HT1080 (cell line): ENCODE results near the gene RFLNA. TPM values are rescaled to one million over a fixed set of nuclear protein-coding genes. Genes with fewer than 3 reads are reported as not detected.

Experiments used
- DNase-seq: peaks from one replicate; pipeline ENCODE4 v3.0.0-alpha.2; 2015; ENCODE audit warnings: low read depth
- polyA plus RNA-seq, 2 experiments: library from polyadenylated mRNA; depleted of rRNA; stranded (reverse); fragments of >200 nt; gene quantifications; 2 replicates each; pipeline ENCODE4 v1.2.3, GENCODE V29; 2015
- total RNA-seq: library from RNA; depleted of rRNA; stranded (reverse); fragments of >200 nt; shearing (Covaris generic); gene quantifications from 2 replicates; pipeline ENCODE4 v1.2.3, GENCODE V29; 2014; rRNA removed

The RFLNA gene, protein sequence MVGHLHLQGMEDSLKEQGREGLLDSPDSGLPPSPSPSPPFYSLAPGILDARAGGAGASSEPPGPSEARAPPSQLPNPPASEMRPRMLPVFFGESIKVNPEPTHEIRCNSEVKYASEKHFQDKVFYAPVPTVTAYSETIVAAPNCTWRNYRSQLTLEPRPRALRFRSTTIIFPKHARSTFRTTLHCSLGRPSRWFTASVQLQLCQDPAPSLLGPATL
- 0.03 TPM in 1 of 2 replicates, not detected in the other for total RNA-seq
- 0.05 TPM in 1 of 2 replicates, not detected in the other for polyA plus RNA-seq (2015; cell fraction: cytosol; rRNA removed)
- not detected in 2 replicates for polyA plus RNA-seq (2015; cell fraction: nucleus; rRNA removed)

- no peak for DNase-seq
Observed at GRCh38 chr12:124294780-124295341, at the start of gene RFLNA. Gene RFLNA (plus strand): TSS chr12:124295093. CDS start chr12:124295430, 337 bp downstream.

DNA sequence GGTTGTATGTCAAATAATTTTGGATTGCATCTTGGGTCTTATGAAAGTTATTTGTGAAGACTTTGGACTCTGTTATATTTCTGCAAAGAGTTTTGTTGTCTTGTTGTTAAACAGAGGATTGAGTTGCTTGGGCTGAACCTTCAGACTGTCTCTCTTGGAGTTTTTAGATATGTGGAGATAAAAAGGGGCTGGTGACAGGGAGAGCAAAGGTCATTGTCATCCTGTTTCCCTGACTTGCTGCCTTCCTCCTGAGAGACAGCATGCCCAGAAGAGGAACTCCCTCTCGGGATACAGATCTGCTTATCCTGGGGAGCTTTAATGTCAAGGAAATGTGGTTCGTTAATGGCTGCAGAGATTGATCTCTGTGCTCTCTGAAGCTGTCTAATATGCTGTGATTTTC is 47.6 kb upstream of the RFLNA start:
- DNase-seq, result no peak

- no peak for DNase-seq
Observed at GRCh38 chr12:124248941-124249825, 45.7 kb upstream of the RFLNA start.

DNA sequence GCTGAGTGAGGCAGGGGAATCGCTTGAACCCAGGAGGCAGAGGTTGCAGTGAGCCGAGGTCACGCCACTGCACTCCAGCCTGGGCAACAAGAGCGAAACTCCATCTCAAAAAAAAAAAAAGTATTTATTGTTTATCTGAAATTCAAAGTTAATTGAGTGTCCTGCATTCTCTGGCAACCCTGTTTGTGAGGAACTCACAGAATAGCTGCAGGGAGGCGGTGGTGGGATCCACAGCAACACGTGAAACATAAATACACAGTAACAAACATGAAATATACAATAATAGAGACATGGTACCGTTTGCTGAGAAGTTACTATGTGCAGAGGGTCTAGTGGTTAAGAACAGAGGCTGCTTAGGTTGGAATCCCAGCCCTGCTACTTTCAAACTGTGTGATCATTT is 43.7 kb upstream of the RFLNA start:
- no peak for DNase-seq

GRCh38 chr12:124252964-124253363 is 41.9 kb upstream of the RFLNA start:
- DNase-seq, result no peak

DNA sequence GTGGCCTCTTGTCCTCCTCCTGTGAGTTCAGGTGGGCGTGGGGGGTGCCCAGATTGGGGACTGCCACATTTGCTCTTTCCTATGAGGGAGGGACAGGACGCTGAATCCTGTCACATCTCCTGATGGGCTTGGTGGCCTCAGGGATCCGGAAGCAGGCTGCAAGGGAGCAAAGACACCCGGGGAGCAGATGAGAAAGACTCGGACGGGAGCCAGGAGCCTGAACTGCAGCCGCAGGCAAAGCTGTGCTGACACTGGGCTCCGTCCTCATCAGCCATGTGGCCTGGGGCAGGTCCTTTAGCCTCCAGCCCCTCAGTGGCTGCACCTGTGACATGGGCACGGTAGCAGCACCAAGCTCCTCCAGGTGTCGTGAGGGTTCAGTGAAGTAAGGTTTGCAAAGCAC is 40.8 kb upstream of the RFLNA start:
- no peak for DNase-seq

DNA sequence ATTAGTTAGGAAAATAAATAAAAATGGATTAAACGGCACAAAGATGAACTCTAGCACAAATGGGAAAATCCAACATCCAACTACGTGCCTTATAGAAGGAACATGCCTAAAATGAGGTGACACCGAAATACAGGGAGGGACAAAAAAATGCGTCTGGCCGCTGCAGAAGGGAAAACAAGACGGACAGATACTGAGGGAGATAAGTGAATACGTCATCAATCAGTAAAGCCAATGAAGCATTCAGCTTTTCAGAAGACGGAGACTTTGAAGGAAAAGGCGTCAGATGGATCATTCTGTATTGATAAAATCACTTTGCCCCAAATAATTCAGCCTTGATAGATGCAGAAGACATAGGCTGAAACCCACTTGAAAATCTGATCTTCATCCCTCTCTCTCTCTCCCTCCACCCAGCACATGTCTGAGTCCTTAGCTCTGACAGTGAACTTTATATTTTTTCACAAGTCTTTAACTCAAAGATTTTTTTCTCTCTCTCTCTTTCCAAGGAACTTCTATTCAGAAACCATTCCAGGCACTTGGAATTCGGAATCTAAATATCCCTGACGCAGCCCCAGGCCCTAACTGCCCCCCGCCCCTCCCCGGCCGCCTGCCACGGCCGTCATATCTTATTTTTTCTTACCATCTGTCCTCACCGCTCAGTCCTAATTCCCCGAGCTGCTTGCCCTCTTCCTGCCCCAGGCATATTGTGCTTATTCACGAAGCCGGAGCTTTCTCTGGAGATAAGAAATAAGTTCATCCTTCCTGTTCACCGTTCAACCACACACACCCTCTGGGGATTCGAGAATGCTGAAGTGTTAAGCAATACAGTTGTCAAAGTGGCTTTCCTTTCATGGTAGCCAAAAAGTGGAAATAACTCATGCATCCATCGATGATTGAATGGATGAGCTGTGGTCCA is 35.5 kb upstream of the RFLNA start:
- DNase-seq, result no peak

DNA sequence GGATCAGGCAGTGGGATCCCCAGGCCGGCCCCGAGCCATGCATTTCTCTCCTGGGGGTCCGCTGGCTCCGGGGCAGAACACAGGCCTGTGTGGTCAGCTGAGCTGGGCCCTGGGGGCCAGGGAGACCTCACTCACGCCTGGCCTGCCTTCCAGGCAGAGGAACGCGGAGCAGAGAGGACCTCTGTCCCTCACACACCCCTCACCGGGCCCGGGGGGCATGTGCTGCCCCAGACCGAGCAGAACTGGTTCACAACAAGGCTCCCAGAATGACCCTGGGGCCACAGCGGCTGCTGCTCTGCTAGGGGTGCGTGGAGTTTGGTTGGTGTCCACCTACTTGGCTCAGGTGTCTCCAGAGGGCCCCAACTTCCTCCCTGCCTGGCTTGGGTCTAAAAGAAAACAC is 33.0 kb upstream of the RFLNA start:
- DNase-seq, result no peak

- DNase-seq, result no peak
Observed at GRCh38 chr12:124264089-124264795, 30.7 kb upstream of the RFLNA start.

GRCh38 chr12:124264879-124265278 is 30.0 kb upstream of the RFLNA start:
- no peak for DNase-seq

DNA sequence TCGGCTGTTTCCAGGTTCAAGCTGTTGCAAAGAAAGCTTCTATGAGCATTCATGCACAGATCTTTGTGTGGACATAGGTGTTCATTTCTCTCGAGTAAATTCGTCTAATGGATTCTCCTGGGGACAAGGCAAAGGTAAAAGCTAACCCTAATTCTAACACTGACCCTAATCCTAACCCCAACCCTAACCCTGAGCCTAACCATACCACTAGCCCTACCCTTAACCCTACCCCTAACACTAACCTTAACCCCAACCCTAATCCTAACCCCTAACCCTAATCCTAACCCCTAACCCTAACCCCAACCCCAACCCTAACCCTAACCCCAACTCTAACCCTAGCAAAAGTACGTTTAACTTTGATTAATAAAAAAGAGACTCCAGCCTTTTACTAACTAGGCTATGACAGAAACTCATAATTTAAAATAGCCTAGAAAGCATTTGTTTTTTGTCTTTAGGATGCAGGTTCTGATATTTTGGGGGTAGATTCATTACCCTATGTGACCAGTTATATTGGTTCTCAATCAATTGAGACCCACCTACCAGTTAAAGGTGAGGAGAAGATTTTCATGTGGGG is 27.6 kb upstream of the RFLNA start:
- DNase-seq, result no peak

- no peak for DNase-seq
Observed at GRCh38 chr12:124270671-124271070, 24.2 kb upstream of the RFLNA start.

DNA sequence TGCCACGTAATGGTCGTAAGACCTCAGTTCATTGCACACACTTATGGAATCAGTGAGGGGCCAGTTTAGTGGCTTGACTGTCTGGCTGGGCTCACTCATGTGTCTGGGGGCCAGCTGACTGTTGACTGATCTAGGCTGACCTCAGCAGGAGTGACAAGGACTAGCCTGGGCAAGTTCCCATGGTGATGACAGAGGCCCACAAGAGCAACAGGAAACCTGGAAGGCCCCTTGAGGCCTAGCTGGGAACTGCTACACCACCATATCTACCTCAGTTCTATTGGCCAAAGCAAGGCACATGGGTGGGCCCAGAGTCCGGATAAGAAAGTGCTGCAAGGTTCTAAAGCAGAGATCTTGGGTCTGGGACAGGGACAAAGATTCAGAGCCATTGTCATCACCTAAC is 21.3 kb upstream of the RFLNA start:
- DNase-seq, result peak; percentile 80

DNA sequence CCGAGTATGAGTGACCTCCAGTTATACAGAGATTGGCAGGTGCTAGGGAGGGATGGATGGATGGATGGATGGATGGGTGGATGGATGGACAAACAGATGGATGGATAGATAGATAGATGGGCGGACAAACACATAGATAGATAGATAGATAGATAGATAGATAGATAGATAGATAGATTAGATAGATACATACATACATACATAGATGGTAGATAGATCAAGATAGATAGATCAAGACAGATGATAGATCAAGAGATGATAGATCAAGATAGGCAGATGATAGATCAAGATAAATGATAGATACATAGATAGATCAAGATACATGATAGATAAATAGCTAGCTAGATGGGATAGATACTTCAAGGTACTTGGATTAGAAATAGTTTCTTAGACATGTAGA is 18.6 kb upstream of the RFLNA start:
- DNase-seq, result no peak

GRCh38 chr12:124277394-124278241 is 17.3 kb upstream of the RFLNA start:
- DNase-seq, result no peak

DNA sequence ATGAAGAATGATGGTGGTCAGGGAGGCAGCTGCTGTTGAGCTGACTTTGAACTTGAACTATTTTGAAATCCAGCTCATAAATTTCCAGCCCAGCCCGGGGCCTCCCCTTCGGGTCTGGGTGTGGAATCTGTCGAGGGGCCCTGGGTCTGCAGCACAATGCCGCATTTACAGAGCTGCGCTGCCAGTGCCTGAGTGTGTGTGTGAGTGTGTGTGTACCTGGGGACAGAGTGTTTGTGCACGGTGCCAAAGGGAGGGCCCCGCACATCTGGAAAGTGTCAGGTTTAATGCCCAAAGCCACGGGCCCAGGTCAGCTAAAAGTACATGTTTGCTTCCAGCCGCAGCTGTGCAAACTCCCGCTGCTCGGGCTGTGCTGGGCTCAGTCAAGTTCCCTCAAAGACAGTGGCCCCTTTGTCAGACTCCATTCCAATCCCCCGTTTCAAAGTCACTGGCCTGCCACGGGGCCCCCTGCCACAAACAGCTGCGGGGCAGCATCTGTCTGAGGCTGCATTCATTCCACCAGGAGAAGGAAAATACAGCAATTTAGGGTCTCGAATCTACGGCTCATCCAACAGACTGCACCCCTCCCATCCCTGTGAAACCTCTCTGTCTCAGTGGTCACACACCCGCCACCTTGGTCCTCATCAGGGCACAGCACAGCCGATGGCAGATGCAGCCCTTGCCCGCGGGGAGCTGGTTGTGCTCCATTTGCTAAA is 16.3 kb upstream of the RFLNA start:
- DNase-seq, result no peak

DNA sequence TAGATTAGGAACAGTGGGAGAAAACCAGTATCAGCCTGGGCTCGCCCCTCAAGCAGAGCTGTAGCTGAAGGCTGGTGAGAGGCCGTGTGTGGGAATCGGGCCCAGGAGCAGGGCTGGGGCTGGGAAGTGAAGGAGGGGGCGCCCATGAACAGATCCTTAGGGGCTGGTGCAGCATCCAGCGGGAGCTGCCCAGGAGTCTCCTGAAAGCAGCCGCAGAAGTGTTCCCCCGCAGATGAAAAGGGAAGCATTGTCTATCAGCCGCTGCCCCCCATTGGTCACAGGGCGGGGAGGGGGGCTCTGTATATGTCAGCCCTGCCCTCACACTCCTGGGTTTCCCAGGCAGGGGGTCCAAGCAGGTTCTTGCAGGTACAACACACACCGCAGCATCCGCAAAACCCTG is 15.6 kb upstream of the RFLNA start:
- no peak for DNase-seq

DNA sequence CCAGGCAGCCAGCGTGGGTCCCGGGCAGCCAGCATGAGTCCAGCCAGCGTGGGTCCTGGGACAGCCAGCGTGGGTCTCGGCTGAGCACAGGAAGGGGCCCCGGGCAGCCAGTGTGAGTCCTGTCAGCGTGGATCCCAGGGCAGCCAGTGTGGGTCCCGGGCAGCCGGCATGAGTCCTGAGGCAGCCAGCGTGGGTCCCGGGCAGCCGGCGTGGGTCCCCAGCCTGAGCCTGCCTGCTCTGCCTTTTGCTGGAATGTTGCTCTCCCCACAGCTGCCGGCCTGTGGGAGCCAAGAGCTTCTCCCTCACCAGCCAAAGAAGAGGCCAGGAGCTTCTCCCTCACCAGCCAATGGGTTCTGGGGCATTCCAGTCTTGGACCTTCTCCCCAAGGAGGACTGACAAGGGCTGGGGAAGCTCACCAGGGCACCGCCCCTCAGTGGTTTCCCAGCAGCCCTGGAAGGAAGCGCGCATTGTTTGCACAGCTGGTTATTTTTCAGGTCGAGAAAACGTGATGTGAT is 15.0 kb upstream of the RFLNA start:
- no peak for DNase-seq
